Muscle layer of duodenum (tissue), 2 donors: ENCODE measurements around the gene EVA1B.

Experiments
- H3K27ac ChIP-seq: one replicate; pipeline ENCODE4 v1.7.0; 2013; ENCODE audit warnings: mild to moderate bottlenecking, low read length
- H3K27me3 ChIP-seq: one replicate; pipeline ENCODE4 v1.7.0; 2013; ENCODE audit warnings: low read depth, mild to moderate bottlenecking, control low read depth, low read length
- H3K36me3 ChIP-seq, 2 donors: one replicate each; pipeline ENCODE4 v1.7.0; 2013; ENCODE audit warnings: low read length in 2 of 2, control low read depth in 1 of 2, mild to moderate bottlenecking in 1 of 2; ENCODE audit not compliant: insufficient read depth in 2 of 2, control insufficient read depth in 1 of 2
- H3K4me1 ChIP-seq, 2 donors: one replicate each; pipeline ENCODE4 v1.7.0; 2013; ENCODE audit warnings: low read length in 2 of 2, mild to moderate bottlenecking in 2 of 2, control low read depth in 1 of 2, moderate library complexity in 1 of 2; ENCODE audit not compliant: insufficient read depth in 2 of 2, control insufficient read depth in 1 of 2
- H3K4me3 ChIP-seq, 2 donors: one replicate each; pipeline ENCODE4 v1.7.0; 2013; ENCODE audit warnings: low read length in 2 of 2, low read depth in 1 of 2, mild to moderate bottlenecking in 1 of 2
- H3K9me3 ChIP-seq, 2 donors: one replicate each; pipeline ENCODE4 v1.7.0; 2013; ENCODE audit warnings: low read length in 2 of 2, control low read depth in 1 of 2, mild to moderate bottlenecking in 1 of 2; ENCODE audit not compliant: control insufficient read depth in 1 of 2
- donor health status: healthy.

The EVA1B gene

DNA sequence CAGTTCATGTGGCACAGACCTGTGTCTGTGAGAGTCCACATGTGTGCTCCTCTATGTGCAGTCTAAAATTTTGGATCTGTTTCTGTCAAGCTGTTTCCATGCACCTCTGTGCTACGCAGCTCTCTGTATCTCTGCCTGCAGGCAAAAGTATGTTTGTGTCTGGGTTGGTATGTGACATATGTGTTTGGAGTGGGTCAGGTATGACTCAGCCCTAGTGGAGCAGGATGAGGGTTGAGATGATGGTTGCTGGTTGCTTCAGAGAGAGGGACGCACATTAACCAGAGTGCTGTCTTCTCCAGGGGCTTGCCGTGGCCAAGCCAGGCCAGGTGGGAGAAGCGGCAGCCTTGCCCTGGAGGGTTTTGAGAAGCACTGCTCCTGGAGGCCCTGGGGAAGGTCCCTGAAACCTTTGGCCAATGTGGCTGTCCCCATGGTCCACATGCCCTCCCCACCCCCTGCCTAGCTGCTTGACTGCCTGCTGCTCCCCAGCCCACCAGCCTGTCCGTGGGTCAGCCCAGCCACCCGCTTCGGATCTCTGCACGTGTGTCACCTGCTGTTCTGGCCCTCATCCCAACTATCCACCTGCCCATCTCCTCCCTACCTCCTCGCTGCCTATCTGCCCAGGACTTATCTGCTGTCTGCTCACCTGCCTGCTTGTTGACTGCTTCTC is 4.1 kb upstream of the EVA1B start:
- peaks cover 0 to 23% of the 10 kb centered on the region in 2 donors for H3K4me1 ChIP-seq
- no peaks in the 10 kb centered on the region for H3K36me3 ChIP-seq
- no peak overlapping the region for H3K4me3 ChIP-seq
- peaks cover 4% of the 10 kb centered on the region for H3K27me3 ChIP-seq
- no peak overlapping the region for H3K27ac ChIP-seq
- H3K9me3 ChIP-seq, result no peaks in the 10 kb centered on the region

DNA sequence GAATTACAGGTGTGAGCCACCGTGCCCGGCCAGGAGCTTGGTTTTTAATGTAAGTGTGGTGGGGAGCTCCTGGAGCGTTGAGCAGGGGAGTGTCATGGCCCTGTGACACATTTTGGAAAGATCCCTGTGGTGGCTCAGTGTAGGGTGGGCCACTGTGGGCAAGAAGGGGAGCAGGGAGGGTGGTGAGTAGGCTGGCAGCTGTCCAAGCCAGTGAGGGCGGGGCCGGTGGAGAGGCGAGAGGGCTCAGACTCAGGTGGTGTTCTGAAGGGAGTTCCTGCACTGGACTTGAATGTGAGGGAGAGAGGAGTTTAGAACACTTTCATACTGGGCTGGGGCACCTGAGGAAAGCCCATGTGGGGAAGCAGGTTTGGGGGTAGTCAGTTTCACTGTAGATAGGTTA is 3.1 kb upstream of the EVA1B start:
- H3K27ac ChIP-seq, result no peak overlapping the region
- H3K4me3 ChIP-seq, result no peak overlapping the region
- H3K9me3 ChIP-seq, result no peaks in the 10 kb centered on the region
- H3K4me1 ChIP-seq, result peaks cover 0 to 33% of the 10 kb centered on the region in 2 donors
- H3K27me3 ChIP-seq, result peaks cover 4% of the 10 kb centered on the region
- H3K36me3 ChIP-seq, result no peaks in the 10 kb centered on the region

DNA sequence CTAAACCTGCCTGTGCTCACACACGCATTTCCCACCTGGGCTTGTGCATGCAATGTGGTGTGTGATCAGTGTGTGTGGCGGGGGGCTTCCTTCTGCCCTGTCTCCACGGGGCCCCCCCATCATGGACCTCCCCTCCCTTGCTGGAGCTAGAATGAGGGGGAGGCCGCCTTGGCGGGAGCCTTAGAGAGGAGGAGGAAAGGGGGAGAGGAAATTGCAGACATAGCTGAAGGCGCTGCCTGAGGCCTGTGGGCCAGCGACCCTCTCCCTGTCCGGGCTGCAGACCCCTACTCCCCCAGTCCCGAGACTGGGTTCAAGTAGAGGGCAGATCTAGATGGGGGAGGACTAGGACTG is 883 bp upstream of the EVA1B start:
- H3K36me3 ChIP-seq, result no peaks in the 10 kb centered on the region
- no peak overlapping the region for H3K27ac ChIP-seq
- H3K4me3 ChIP-seq, result peak overlapping the region in 1 of 2 donors; percentile 61
- H3K27me3 ChIP-seq, result peaks cover 4% of the 10 kb centered on the region
- no peaks in the 10 kb centered on the region for H3K9me3 ChIP-seq
- peaks cover 0 to 36% of the 10 kb centered on the region in 2 donors for H3K4me1 ChIP-seq

DNA sequence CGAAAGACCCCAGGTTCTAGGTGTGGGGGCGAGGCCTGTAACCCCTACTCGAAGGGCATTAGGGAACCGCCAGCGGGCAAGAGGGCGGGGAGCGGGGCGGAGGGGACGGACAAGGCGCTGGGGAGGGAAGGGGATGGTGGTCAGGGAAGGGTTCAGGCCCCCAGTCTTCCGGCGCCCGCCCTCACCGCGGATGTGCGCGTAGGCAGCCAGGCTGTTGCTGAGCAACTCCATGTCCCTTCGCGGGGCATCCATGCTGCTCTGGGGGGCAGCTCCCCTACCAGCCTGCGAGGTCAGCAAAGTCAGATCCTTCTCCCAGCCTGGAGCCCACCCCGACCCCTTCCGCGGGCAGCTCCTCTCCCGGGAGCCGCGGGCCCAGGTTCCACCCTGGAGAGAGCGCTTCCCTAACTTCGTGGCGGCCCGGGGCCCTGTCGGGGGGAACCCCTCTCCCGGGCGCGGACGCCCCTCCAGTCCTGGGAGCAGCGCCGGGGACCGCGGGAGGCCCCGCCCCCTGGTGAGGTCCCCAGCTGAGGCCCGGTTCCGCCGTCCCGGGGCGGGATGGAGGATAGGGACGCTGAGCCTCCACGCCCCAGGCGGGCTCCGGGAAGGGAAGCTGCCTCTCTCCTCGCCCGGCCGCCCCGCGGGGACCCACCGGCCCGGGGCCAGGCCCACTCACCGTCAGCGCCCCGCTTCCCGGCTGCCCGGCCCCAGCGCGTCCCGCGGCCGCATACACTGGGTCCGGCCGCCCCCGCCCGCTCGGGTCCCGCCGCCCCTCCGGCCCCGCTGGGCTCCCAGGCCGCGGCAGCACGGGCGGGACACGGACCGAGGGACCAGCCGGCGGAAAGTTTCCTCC is 434 bp downstream of the EVA1B start:
- Histone ChIP-seq H3K9me3 (no peaks in the 10 kb centered on the region), H3K27me3 (peaks cover 4% of the 10 kb centered on the region), H3K36me3 (no peaks in the 10 kb centered on the region), H3K4me1 (peaks cover 0 to 26% of the 10 kb centered on the region in 2 donors), H3K27ac (no peak overlapping the region), H3K4me3 (peak overlapping the region; percentile 30 to 84)

DNA sequence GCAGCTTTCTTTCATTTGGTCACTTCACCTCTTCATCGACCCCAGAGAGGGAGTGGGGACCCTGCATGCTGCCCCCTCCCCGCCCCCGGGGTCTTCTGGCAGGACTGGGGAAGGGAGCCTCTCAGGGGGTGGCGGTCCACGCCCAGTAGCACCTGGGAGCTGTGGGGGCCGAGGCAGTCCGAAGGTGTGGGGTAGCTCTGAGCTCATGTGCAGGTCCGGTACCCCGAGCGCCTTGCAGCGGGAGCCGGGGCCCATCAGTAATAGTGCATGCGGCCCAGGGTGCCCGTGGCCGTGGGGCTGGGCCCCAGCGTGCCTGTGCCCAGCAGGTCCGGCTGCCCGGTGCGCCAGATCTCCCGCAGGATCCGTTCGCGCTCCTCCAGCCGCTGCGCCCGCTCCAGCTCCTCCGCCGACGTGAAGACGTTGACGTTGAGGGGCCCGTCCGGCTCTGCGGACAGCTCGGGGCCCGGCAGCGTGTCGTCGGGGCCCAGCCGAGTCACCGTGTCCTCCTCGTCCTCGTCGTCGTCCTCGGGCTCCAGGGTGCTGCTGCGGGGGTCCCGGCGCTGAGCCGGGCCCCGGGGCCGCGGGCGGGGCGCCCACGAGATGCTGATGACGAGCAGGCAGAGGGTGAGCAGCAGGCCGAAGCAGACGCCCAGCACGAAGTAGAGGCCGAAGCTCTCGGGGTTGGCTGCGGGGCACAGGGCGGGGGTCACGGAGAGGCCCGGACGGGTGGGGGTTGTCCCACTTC is 1.2 kb downstream of the EVA1B start:
- Histone ChIP-seq H3K36me3 (no peaks in the 10 kb centered on the region), H3K27me3 (peaks cover 4% of the 10 kb centered on the region), H3K4me3 (peak overlapping the region; percentile 30 to 84), H3K4me1 (peaks cover 0 to 26% of the 10 kb centered on the region in 2 donors), H3K9me3 (no peaks in the 10 kb centered on the region), H3K27ac (no peak overlapping the region)

DNA sequence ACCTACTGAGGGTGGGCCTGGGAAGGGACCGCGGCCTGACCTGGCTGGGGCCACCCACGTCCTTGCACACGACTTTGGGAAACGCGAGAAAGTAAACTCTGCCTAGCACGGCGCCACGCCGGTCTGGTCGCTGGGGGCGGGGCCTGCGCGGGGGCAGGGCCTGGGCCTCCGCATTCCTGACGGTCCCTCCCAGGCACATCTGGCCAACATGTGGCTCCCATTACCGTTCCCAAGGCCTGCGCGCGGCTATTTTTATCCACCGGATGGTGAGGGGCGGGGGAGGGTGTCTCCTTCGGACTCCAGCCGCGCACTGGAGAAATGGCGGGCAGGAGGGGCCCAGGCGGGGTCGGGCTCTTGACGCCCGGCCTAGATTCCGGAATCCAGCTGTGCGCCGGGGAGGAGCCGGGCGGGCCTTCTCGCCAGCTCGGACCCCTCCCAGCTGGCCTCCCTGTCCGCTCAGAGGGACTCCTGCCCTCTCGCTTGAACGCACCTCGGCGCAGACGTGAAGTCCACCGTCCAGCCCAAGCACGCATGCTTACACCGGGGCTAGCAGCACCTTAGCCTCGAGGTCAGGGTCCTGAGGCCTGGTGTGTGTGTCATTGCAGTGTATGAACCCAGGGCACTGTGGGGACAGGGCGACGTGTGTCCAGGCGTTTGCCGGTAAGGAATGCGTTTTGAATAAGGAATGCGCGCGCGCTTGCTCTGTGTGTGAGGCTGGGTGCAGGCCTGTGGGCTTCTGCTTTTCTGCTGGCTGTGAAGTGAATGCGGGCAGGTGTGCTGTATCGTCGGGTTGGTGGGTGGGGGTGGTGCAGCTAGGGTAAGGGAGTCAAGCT is 2.1 kb downstream of the EVA1B start:
- Histone ChIP-seq H3K4me3 (peak overlapping the region in 1 of 2 donors; percentile 84), H3K27ac (no peak overlapping the region), H3K4me1 (peaks cover 0 to 26% of the 10 kb centered on the region in 2 donors), H3K36me3 (no peaks in the 10 kb centered on the region), H3K27me3 (peaks cover 4% of the 10 kb centered on the region), H3K9me3 (no peaks in the 10 kb centered on the region)

DNA sequence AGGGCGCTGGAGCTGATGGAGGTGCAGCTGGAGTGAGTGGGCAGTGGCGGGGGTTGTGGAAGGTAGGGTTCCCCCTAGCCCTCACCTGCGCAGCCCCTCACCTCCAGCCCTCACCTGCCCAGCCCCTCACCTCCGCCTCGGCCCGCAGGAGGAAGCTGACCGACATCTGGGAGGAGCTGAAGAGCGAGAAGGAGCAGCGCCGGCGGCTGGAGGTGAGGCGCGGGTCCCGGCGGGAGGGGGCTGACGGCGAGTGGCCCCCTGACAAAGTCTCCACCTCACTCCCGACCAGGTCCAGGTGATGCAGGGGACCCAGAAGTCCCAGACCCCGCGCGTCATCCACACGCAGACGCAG is 2.7 kb downstream of the EVA1B start:
- Histone ChIP-seq H3K9me3 (no peaks in the 10 kb centered on the region), H3K36me3 (no peaks in the 10 kb centered on the region), H3K27me3 (peaks cover 4% of the 10 kb centered on the region), H3K4me3 (peak overlapping the region in 1 of 2 donors; percentile 84), H3K27ac (no peak overlapping the region), H3K4me1 (peaks cover 0 to 26% of the 10 kb centered on the region in 2 donors)

DNA sequence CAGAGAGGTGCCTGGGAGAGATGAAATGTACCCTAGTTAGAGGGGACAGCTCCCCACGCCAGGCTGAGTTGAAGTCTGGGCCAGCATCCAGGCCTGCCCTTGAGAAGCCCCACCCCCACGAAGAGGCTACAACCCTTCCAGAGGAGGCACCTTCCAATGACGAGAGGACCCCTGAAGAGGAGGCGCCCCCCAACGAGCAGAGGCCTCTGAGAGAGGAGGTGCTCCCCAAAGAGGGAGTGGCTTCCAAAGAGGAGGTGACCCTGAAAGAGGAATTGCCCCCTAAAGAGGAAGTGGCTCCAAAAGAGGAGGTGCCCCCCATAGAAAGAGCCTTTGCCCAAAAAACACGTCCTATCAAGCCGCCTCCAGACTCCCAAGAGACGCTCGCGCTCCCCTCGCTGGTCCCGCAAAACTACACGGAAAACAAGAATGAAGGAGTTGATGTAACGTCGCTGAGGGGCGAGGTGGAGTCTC is 3.1 kb downstream of the EVA1B start:
- H3K4me3 ChIP-seq, result peak overlapping the region in 1 of 2 donors; percentile 84
- H3K27ac ChIP-seq, result no peak overlapping the region

DNA sequence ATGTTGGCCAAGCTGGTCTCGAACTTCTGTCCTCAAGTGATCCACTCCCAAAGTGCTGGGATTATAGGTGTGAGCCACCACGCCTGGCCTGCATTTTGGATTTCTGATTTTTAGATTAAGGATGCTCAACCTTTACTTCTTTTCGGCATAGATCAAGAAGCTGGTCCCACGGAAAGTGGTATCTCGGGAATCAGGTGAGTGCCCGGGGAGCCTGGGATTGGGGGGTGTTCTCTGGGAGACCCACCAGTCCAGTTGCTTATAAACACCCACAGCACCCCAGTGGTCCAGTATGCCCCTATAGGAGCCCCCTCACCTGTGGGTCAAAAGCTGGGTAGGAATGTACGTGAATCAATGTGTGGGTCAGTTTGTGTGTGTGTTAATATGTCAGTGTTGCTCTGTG is 14.0 kb downstream of the EVA1B start:
- H3K27ac ChIP-seq, result no peak overlapping the region

More for the DNA sequence above, 3.1 kb downstream of the EVA1B start:
- H3K36me3 ChIP-seq, result no peaks in the 10 kb centered on the region
- no peaks in the 10 kb centered on the region for H3K9me3 ChIP-seq
- H3K4me1 ChIP-seq, result peaks cover 0 to 26% of the 10 kb centered on the region in 2 donors
- H3K27me3 ChIP-seq, result peaks cover 4% of the 10 kb centered on the region

DNA sequence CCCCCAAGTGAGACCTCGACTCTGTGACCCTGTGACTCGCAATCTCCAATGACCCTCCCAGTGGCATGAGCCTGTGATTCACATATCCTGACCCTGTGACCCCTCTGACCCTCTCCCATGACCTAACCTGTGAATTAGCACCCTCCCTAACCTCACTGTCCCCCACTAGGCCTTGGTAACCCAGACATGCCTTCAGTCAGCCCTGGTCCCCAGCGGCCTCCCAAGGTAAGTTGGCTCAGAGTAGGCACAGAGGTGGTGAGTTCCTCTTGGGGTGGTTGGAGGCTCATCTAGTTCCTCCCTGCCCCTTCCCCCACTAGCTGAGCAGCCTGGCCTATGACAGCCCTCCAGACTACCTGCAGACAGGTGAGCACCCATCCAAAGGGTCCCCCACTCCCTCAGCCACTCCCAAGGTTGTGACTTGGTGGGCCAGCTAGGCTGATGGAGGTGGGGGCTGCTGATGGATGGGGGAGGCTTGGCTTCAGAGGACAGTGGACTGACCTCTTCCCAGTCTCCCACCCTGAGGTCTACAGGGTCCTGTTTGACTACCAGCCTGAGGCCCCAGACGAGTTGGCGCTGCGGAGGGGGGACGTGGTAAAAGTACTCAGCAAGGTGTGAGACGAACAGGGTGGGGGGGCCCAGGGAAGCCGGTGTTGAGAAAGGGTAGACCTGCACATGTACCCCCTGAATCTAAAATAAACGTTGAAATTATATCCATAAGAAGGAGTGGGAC is 15.7 kb downstream of the EVA1B start:
- Histone ChIP-seq H3K27ac (no peak overlapping the region), H3K9me3 (no peaks in the 10 kb centered on the region)

More for the DNA sequence above, 14.0 kb downstream of the EVA1B start:
- Histone ChIP-seq H3K4me3 (no peak overlapping the region), H3K27me3 (no peaks in the 10 kb centered on the region), H3K36me3 (no peaks in the 10 kb centered on the region), H3K4me1 (peaks cover 5 to 15% of the 10 kb centered on the region in 2 donors), H3K9me3 (no peaks in the 10 kb centered on the region)

More for the DNA sequence above, 15.7 kb downstream of the EVA1B start:
- H3K4me3 ChIP-seq, result peak overlapping the region; percentile 68 to 83
- H3K36me3 ChIP-seq, result peaks cover 11 to 16% of the 10 kb centered on the region in 2 donors
- peaks cover 5 to 15% of the 10 kb centered on the region in 2 donors for H3K4me1 ChIP-seq
- H3K27me3 ChIP-seq, result no peaks in the 10 kb centered on the region
